A549 (cell line): ENCODE measurements around the gene ATP5F1E. TPM values are rescaled to one million over a fixed set of nuclear protein-coding genes. Genes with fewer than 3 reads are reported as not detected.
"Not testable (repeated sequence)": the region's sequence is repeated elsewhere in the genome, so short reads cannot be mapped to it uniquely, and the experiment has no call there.

Experiments used
- ATAC-seq, 2 experiments: fragments of 200-7000 bp in 1 of 2; fragments of >200 bp in 1 of 2; cut with Nextera tagmentation in 1 of 2; cut with Tn5 transposase in 1 of 2; 3 replicates each; pipeline versions ENCODE4 v1.8.0 to v1.9.1; 2018 to 2020; ENCODE audit warnings: mild to moderate bottlenecking in 1 of 2, moderate library complexity in 1 of 2
- CTCF ChIA-PET: fragments of 300-600 bp; sonication (Branson Sonifier 250); formaldehyde crosslinking; extraction: SDS; loops from one replicate; lab custom pipeline; 2021; ENCODE audit warnings: antibody characterized with exemption, inconsistent platforms; lab: Yijun Ruan, JAX
- POLR2A ChIA-PET: fragments of 350-600 bp; formaldehyde crosslinking; extraction: SDS; loops from one replicate; lab custom pipeline; 2021; ENCODE audit warnings: antibody characterized with exemption, inconsistent platforms; lab: Yijun Ruan, JAX
- DNase-seq, 2 experiments: peaks; one replicate each; pipeline versions ENCODE4 v3.0.0 to v3.0.0-alpha.2; 2011 to 2016; ENCODE audit warnings: low read depth in 1 of 2, low spot score in 1 of 2
- FAIRE-seq: peaks from 2 replicates; lab custom pipeline; 2011; peaks lifted over from hg19 to GRCh38; lab: Jason Lieb, UNC
- H3K27ac ChIP-seq, 2 experiments: fragments of >200 bp; sonication (Bioruptor Twin); formaldehyde crosslinking; 3 replicates each; pipeline ENCODE4 v1.5.1; 2016 to 2017
- H3K4me1 ChIP-seq: fragments of >200 bp; sonication (Bioruptor Twin); formaldehyde crosslinking; 3 replicates; pipeline ENCODE4 v1.6.1; 2016
- H3K4me2 ChIP-seq: fragments of >200 bp; sonication (Bioruptor Twin); formaldehyde crosslinking; 3 replicates; pipeline ENCODE4 v1.6.1; 2016
- H3K4me3 ChIP-seq: fragments of >200 bp; sonication (Bioruptor Twin); formaldehyde crosslinking; 3 replicates; pipeline ENCODE4 v1.5.1; 2016
- H3K9me3 ChIP-seq: fragments of >200 bp; sonication (Bioruptor Twin); formaldehyde crosslinking; 3 replicates; pipeline ENCODE4 v1.6.1; 2016
- CBX2 ChIP-seq: fragments of 200-600 bp; sonication (generic); IDR thresholded peaks from 2 replicates; pipeline ENCODE4 v1.6.1; 2016; ENCODE audit warnings: low read depth, mild to moderate bottlenecking, borderline replicate concordance
- CBX8 ChIP-seq: fragments of 200-600 bp; sonication (generic); IDR thresholded peaks from 2 replicates; pipeline ENCODE4 v1.6.1; 2016
- CHD4 ChIP-seq: fragments of 200-600 bp; sonication (generic); IDR thresholded peaks from 2 replicates; pipeline ENCODE4 v1.6.1; 2016; ENCODE audit warnings: antibody characterized with exemption, mild to moderate bottlenecking, borderline replicate concordance
- EHMT2 ChIP-seq: fragments of 200-600 bp; sonication (generic); IDR thresholded peaks from 2 replicates; pipeline ENCODE4 v1.6.1; 2016; ENCODE audit warnings: antibody characterized with exemption, low read depth, mild to moderate bottlenecking, moderate library complexity
- HDAC2 ChIP-seq: fragments of 200-600 bp; sonication (generic); IDR thresholded peaks from 2 replicates; pipeline ENCODE4 v1.6.1; 2016
- HOXA7 ChIP-seq: fragments of 250-450 bp; sonication (Bioruptor Pico); IDR thresholded peaks from 2 replicates; pipeline ENCODE4 v1.5.0; 2020; ENCODE audit warnings: mild to moderate bottlenecking, moderate library complexity
- HOXB5 ChIP-seq: fragments of 250-450 bp; sonication (Bioruptor Pico); IDR thresholded peaks from 2 replicates; pipeline ENCODE4 v1.5.0; 2020; ENCODE audit warnings: mild to moderate bottlenecking, moderate library complexity
- JUN ChIP-seq, 2 experiments: fragments of >200 bp; sonication (Bioruptor Twin); formaldehyde crosslinking; IDR thresholded peaks; 2 replicates in 1 of 2; 3 replicates in 1 of 2; pipeline ENCODE4 v1.6.1; 2016 to 2017
- JUNB ChIP-seq: fragments of >200 bp; sonication (Bioruptor Twin); formaldehyde crosslinking; IDR thresholded peaks from 2 replicates; pipeline ENCODE4 v1.6.1; 2016
- MAZ ChIP-seq: fragments of 150-350 bp; IDR thresholded peaks from 2 replicates; pipeline ENCODE4 v1.6.1; 2014; ENCODE audit warnings: antibody characterized with exemption, low read depth, low read length, borderline replicate concordance
- NFE2L2 ChIP-seq: fragments of 150-350 bp; conservative IDR thresholded peaks from 2 replicates; pipeline ENCODE4 v1.6.1; 2014; ENCODE audit warnings: low read length
- RAD21 ChIP-seq, 2 experiments: fragments of >200 bp in 1 of 2; sonication (Bioruptor Twin) in 1 of 2; formaldehyde crosslinking in 1 of 2; IDR thresholded peaks in 1 of 2; conservative IDR thresholded peaks in 1 of 2; 2 replicates in 1 of 2; 3 replicates in 1 of 2; pipeline ENCODE4 v1.6.1; 2012 to 2018; ENCODE audit warnings: inconsistent platforms in 1 of 2
- REST ChIP-seq: fragments of 200-600 bp; sonication (generic); IDR thresholded peaks from 2 replicates; pipeline ENCODE4 v1.6.1; 2016; ENCODE audit warnings: antibody characterized with exemption, mild to moderate bottlenecking, moderate library complexity
- RFX5 ChIP-seq: fragments of 450-650 bp; IDR thresholded peaks from 2 replicates; pipeline ENCODE4 v1.7.1; 2014; ENCODE audit warnings: antibody characterized with exemption, mild to moderate bottlenecking, moderate library complexity
- RNF2 ChIP-seq: fragments of 200-600 bp; sonication (generic); IDR thresholded peaks from 2 replicates; pipeline ENCODE4 v1.6.1; 2016; ENCODE audit warnings: low read depth, mild to moderate bottlenecking, antibody characterized with exemption, moderate library complexity, borderline replicate concordance
- SMC3 ChIP-seq: fragments of >200 bp; sonication (Bioruptor Twin); formaldehyde crosslinking; IDR thresholded peaks from 3 replicates; pipeline ENCODE4 v1.6.1; 2018; ENCODE audit warnings: inconsistent platforms
- SREBF2 ChIP-seq: fragments of 450-650 bp; IDR thresholded peaks from 2 replicates; pipeline ENCODE4 v1.6.1; 2014; ENCODE audit warnings: mild to moderate bottlenecking, moderate library complexity
- ZC3H11A ChIP-seq: fragments of 450-650 bp; IDR thresholded peaks from 2 replicates; pipeline ENCODE4 v1.6.1; 2014; ENCODE audit warnings: antibody characterized with exemption, mild to moderate bottlenecking
- ZNF302 ChIP-seq: fragments of 250-450 bp; sonication (Bioruptor Pico); IDR thresholded peaks from 2 replicates; pipeline ENCODE4 v1.9.0; 2021; ENCODE audit warnings: inconsistent platforms, mild to moderate bottlenecking, moderate library complexity
- WGBS: methylation state at CpG from one replicate; pipeline ENCODE4 v1.1.6; 2017; ENCODE audit errors: missing lambda C conversion rate; 5-methylcytosine and 5-hydroxymethylcytosine counted together
- polyA plus RNA-seq, 4 experiments: library from polyadenylated mRNA; depleted of rRNA in 3 of 4; stranded (reverse); fragments of >200 nt; fragmentation: RNase III in 1 of 4; extraction: RNeasy Plus Mini Kit Qiagen cat#74134 plus additional on column Dnase treatment in 1 of 4; gene quantifications; 2 replicates in 3 of 4; 3 replicates in 1 of 4; pipeline ENCODE4 v1.2.3, GENCODE V29; 2011 to 2017
- TF ChIP-seq, protein P1 (sequence below): fragments of 250-450 bp; sonication (Bioruptor Pico); IDR thresholded peaks from 2 replicates; pipeline ENCODE4 v1.5.0; 2021; ENCODE audit warnings: mild to moderate bottlenecking, moderate library complexity, borderline replicate concordance
- TF ChIP-seq, protein P2 (sequence below): fragments of >200 bp; sonication (Bioruptor Twin); formaldehyde crosslinking; IDR thresholded peaks from 3 replicates; pipeline ENCODE4 v1.6.1; 2016
- TF ChIP-seq, protein P3 (sequence below): IDR thresholded peaks from 2 replicates; pipeline ENCODE4 v1.6.1; 2012

Gene ATP5F1E
- polyA plus RNA-seq, 2 of the 4 experiments (the other 2 are of a cell fraction) = 84.9 to 108 TPM

DNA sequence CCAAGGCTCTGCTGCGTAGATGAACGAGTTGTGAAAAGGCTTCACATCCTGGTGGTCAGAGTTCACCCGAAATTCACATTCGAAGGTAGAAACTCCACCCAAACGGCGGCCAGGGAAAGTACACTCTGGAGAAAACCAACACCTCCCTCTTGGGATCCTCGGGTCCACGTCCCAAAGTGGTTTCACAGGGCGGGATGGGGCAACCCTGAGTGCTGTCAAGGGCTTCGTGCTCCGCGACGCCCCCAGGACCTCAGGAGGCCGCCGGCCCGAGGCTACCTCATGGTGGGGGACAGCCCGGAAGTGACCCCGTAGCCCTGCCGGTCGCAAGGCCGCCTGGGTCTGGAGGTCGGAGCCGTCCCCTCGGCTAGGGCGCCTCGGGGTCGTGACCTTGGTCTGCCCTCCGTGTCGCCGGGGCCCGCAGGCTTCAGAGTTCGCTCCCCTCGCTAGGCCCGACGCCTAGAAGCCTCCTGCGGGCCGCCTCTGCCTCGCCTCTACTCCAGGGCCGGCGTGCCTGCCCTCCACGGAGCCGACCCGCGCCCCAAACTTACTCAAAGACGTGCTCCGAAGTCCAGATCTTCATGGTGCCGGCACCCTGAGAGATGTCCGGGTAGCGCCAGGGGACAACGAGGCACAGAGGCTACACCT, 10.1 kb upstream of the ATP5F1E start, which contains the start of gene PRELID3B (continued):
- TF ChIP-seq, protein P1, sequence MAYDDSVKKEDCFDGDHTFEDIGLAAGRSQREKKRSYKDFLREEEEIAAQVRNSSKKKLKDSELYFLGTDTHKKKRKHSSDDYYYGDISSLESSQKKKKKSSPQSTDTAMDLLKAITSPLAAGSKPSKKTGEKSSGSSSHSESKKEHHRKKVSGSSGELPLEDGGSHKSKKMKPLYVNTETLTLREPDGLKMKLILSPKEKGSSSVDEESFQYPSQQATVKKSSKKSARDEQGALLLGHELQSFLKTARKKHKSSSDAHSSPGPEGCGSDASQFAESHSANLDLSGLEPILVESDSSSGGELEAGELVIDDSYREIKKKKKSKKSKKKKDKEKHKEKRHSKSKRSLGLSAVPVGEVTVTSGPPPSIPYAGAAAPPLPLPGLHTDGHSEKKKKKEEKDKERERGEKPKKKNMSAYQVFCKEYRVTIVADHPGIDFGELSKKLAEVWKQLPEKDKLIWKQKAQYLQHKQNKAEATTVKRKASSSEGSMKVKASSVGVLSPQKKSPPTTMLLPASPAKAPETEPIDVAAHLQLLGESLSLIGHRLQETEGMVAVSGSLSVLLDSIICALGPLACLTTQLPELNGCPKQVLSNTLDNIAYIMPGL (CRISPR knock-in tag) = no peak
- TF ChIP-seq JUN (IDR thresholded peaks at IDR 0.05) (peak; percentile 42 to 64; a peak in 3 of 5 replicates), HDAC2 (no peak), HOXB5 (CRISPR knock-in tag) (0 out of 2 replicates have a peak, but pooled peaks have one; percentile 63), RAD21 (conservative IDR thresholded peaks at IDR 0.05 in 1 of 2, IDR thresholded peaks at IDR 0.05 in 1 of 2) (no peak), CBX8 (no peak), SREBF2 (no peak), RFX5 (no peak), RNF2 (0 out of 2 replicates have a peak, but pooled peaks have one; percentile 66), ZNF302 (CRISPR knock-in tag) (no peak), CHD4 (no peak), ZC3H11A (no peak), CBX2 (no peak), NFE2L2 (no peak), MAZ (no peak), JUNB (no peak), EHMT2 (no peak), REST (no peak), HOXA7 (CRISPR knock-in tag) (no peak), SMC3 (no peak)
- TF ChIP-seq, protein P2, sequence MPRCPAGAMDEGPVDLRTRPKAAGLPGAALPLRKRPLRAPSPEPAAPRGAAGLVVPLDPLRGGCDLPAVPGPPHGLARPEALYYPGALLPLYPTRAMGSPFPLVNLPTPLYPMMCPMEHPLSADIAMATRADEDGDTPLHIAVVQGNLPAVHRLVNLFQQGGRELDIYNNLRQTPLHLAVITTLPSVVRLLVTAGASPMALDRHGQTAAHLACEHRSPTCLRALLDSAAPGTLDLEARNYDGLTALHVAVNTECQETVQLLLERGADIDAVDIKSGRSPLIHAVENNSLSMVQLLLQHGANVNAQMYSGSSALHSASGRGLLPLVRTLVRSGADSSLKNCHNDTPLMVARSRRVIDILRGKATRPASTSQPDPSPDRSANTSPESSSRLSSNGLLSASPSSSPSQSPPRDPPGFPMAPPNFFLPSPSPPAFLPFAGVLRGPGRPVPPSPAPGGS = peak; percentile 68; the same call in 1 of the 3 replicates
- TF ChIP-seq, protein P3, sequence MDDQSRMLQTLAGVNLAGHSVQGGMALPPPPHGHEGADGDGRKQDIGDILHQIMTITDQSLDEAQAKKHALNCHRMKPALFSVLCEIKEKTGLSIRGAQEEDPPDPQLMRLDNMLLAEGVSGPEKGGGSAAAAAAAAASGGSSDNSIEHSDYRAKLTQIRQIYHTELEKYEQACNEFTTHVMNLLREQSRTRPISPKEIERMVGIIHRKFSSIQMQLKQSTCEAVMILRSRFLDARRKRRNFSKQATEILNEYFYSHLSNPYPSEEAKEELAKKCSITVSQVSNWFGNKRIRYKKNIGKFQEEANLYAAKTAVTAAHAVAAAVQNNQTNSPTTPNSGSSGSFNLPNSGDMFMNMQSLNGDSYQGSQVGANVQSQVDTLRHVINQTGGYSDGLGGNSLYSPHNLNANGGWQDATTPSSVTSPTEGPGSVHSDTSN = no peak

DNA sequence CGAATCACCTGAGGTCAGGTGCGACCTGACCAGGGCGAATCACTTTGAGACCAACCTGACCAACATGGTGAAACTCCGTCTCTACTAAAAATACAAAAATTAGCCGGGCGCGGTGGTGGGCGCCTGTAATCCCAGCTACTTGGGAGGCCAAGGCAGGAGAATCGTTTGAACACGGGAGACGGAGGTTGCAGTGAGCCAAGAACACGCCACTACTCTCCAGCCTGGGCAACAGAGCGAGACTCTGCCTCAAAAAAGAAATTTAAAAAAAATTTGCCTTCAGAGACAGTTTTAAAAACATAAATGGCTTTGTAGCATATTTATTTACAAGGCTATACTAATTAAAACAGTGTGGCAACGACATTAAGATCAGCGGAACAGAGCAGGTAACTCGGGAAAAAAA, 9.4 kb upstream of the ATP5F1E start:
- peak overlapping the region; percentile 93 to 94; a peak in 5 of 6 replicates for H3K27ac ChIP-seq
- not testable (repeated sequence) for ATAC-seq, DNase-seq, H3K9me3 ChIP-seq, FAIRE-seq
- H3K4me1 ChIP-seq = peaks cover 34% of the 10 kb centered on the region
- 81% methylated on average over 16 of the region's 16 CpGs for WGBS
- POLR2A ChIA-PET = interaction anchor here (2.9 kb wide), 1 partner anchor 9 kb away, joined by 34 read pairs; the partner anchor contains the start of gene ATP5F1E
- H3K4me3 ChIP-seq = peak overlapping the region; percentile 86
- peak overlapping the region; percentile 92 for H3K4me2 ChIP-seq
- CTCF ChIA-PET = interaction anchor here (0.6 to 2.5 kb wide), 2 partner anchors 9 to 14 kb away, joined by 3 to 6 read pairs; no protein-coding TSS in a partner anchor
